ENCODE results near the gene EPPIN.
"Not testable (repeated sequence)": the region's sequence is repeated elsewhere in the genome, so short reads cannot be mapped to it uniquely, and the experiment has no call there.

Gene EPPIN

GRCh38 chr20:45547206-45547770 lies at the start of gene EPPIN:
Gene EPPIN (minus strand): TSS chr20:45547401. CDS start chr20:45547357, 44 bp downstream.
- CTCF ChIA-PET, result interaction anchor here (2.4 kb wide), 1 partner anchor 224 kb away, joined by 37 read pairs; no protein-coding TSS in a partner anchor
- no peak for DNase-seq (ENCODE audit: low read depth, low spot score)
- POLR2A ChIA-PET, result no interaction called here
- TF ChIP-seq CTCF (IDR thresholded peaks at IDR 0.05; ENCODE audit: insufficient read depth, low read length, missing control alignments), result no peak
- H3K4me3 ChIP-seq (ENCODE audit: low read depth, low read length), result no peak within 1 kb of the TSS

- H3K4me3 ChIP-seq (ENCODE audit: low read depth, low read length), result no peak overlapping the region
- ChIA-PET CTCF (interaction anchor here (3.1 kb wide), 1 partner anchor 176 kb away, joined by 41 read pairs; no protein-coding TSS in a partner anchor), POLR2A (no interaction called here)
- TF ChIP-seq CTCF (IDR thresholded peaks at IDR 0.05; ENCODE audit: insufficient read depth, low read length, missing control alignments), result no peak
- DNase-seq (ENCODE audit: low read depth, low spot score), result no peak
Measured at GRCh38 chr20:45595235-45595634, 48.0 kb upstream of the EPPIN start.

GRCh38 chr20:45593498-45593897 lies 46.3 kb upstream of the EPPIN start:
- no peak for TF ChIP-seq CTCF (IDR thresholded peaks at IDR 0.05; ENCODE audit: insufficient read depth, low read length, missing control alignments)
- no peak for DNase-seq (ENCODE audit: low read depth, low spot score)
- no peak overlapping the region for H3K4me3 ChIP-seq (ENCODE audit: low read depth, low read length)
- ChIA-PET CTCF (interaction anchor here (0.6 to 3.1 kb wide), 4 partner anchors 14 to 178 kb away, joined by 3 to 41 read pairs (median 4); no protein-coding TSS in a partner anchor), POLR2A (no interaction called here)

GRCh38 chr20:45592574-45593189 lies 45.5 kb upstream of the EPPIN start:
- TF ChIP-seq CTCF (IDR thresholded peaks at IDR 0.05; ENCODE audit: insufficient read depth, low read length, missing control alignments), result peak; percentile 28
- ChIA-PET POLR2A (no interaction called here), CTCF (interaction anchor here (0.6 to 3.1 kb wide), 8 partner anchors 13 to 179 kb away, joined by 3 to 41 read pairs (median 4); partner anchors contain the start of gene WFDC8)
- H3K4me3 ChIP-seq (ENCODE audit: low read depth, low read length), result no peak overlapping the region
- no peak for DNase-seq (ENCODE audit: low read depth, low spot score)

GRCh38 chr20:45589725-45590124 lies 42.5 kb upstream of the EPPIN start:
- no peak overlapping the region for H3K4me3 ChIP-seq (ENCODE audit: low read depth, low read length)
- no peak for DNase-seq (ENCODE audit: low read depth, low spot score)
- POLR2A ChIA-PET, result no interaction called here
- CTCF ChIA-PET, result interaction anchor here (1.6 kb wide), 1 partner anchor 181 kb away, joined by 9 read pairs; no protein-coding TSS in a partner anchor
- no peak for TF ChIP-seq CTCF (IDR thresholded peaks at IDR 0.05; ENCODE audit: insufficient read depth, low read length, missing control alignments)

- no peak for DNase-seq (ENCODE audit: low read depth, low spot score)
- H3K4me3 ChIP-seq (ENCODE audit: low read depth, low read length), result no peak overlapping the region
- TF ChIP-seq CTCF (IDR thresholded peaks at IDR 0.05; ENCODE audit: insufficient read depth, low read length, missing control alignments), result no peak
- CTCF ChIA-PET, result interaction anchor here (1.6 kb wide), 1 partner anchor 182 kb away, joined by 9 read pairs; no protein-coding TSS in a partner anchor
- POLR2A ChIA-PET, result no interaction called here
Measured at GRCh38 chr20:45588800-45589199, 41.6 kb upstream of the EPPIN start.

- H3K4me3 ChIP-seq (ENCODE audit: low read depth, low read length); POLR2A ChIA-PET; CTCF ChIA-PET; DNase-seq (ENCODE audit: low read depth, low spot score): not testable (repeated sequence)
Measured at GRCh38 chr20:45585986-45586385, 38.8 kb upstream of the EPPIN start.

- DNase-seq (ENCODE audit: low read depth, low spot score); H3K4me3 ChIP-seq (ENCODE audit: low read depth, low read length); POLR2A ChIA-PET; CTCF ChIA-PET: not testable (repeated sequence)
Measured at GRCh38 chr20:45584294-45584693, 37.1 kb upstream of the EPPIN start.
